A673 (cell line): ENCODE results near the gene SYS1.

Source experiments
- CTCF ChIP-seq: fragments of 300-800, 200-600 bp; sonication (generic); conservative IDR thresholded peaks from 2 replicates; pipeline ENCODE4 v1.5.1; 2017; ENCODE audit warnings: low read depth, mild to moderate bottlenecking, antibody characterized with exemption, low read length, moderate library complexity, mixed read lengths
- EZH2 ChIP-seq: fragments of 200-600 bp; sonication (generic); IDR thresholded peaks from 2 replicates; pipeline ENCODE4 v1.6.1; 2017; ENCODE audit warnings: borderline replicate concordance, low read depth, mild to moderate bottlenecking, mixed read lengths, antibody characterized with exemption, low read length; ENCODE audit not compliant: poor library complexity, severe bottlenecking

DNA sequence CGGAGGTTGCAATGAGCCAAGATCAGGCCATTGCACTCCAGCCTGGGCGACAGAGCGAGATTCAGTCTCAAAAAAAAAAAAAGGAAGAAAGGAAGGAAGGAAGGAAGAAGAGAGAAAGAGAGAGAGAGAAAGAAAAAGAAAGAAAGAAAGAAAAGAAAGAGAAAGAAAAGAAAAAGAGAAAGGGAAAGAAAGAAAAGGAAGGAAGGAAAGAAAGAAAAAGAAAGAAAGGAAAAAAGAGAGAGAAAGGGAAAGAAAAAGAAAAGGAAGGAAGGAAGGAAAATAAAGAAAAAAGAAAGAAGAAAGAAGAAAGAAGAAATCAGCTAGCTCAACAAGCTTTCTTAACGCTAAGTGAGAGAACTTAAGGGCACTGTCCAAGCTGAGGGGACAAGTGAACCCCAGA lies 47.3 kb upstream of the SYS1 start:
- TF ChIP-seq CTCF (no peak), EZH2 (no peak)
